HepG2 (cell line): Measurements from ENCODE around the gene ABCD1. TPM values are rescaled to one million over a fixed set of nuclear protein-coding genes. Genes with fewer than 3 reads are reported as not detected.
A peak's percentile ranks its signal among the peaks of the same experiment; 100 is the strongest.

Experiments used
- ATAC-seq: fragments of 200-7000 bp; cut with Tn5 transposase; 3 replicates; pipeline ENCODE4 v1.9.1; 2020; ENCODE audit warnings: mild to moderate bottlenecking, moderate library complexity
- BruUV-seq: library from RNA; stranded (reverse); fragments of 400-500 nt; replicated peaks from 2 replicates; lab custom pipeline; 2021; lab: Mats Ljungman, UMichigan
- CTCF ChIA-PET: fragments of 300-600 bp; formaldehyde crosslinking; extraction: SDS; loops from one replicate; lab custom pipeline; 2021; ENCODE audit warnings: low total read pairs, inconsistent platforms, low intra/inter-chr PET ratio; lab: Yijun Ruan, JAX
- POLR2A ChIA-PET: fragments of 350-600 bp; sonication (Branson Sonifier 250); formaldehyde crosslinking; loops from one replicate; lab custom pipeline; 2020; ENCODE audit warnings: antibody characterized with exemption, inconsistent platforms; lab: Yijun Ruan, JAX
- DNase-seq: peaks from one replicate; pipeline ENCODE4 v3.0.0-alpha.2; 2015; ENCODE audit warnings: low spot score
- FAIRE-seq: peaks from 3 replicates; lab custom pipeline; 2011; peaks lifted over from hg19 to GRCh38; lab: Jason Lieb, UNC
- H2AFZ ChIP-seq: one replicate; pipeline ENCODE4 v1.6.1; 2011; ENCODE audit warnings: low read length, inconsistent platforms
- H3K27ac ChIP-seq: fragments of 300-600 bp; 3 replicates; pipeline ENCODE4 v1.8.0; 2011; ENCODE audit warnings: mixed run types, mild to moderate bottlenecking, mixed read lengths, low read length, inconsistent platforms; ENCODE audit not compliant: insufficient read depth; ENCODE audit errors: extremely low read length
- H3K27me3 ChIP-seq, 2 experiments: fragments of 200-600 bp in 1 of 2; 2 replicates in 1 of 2; 3 replicates in 1 of 2; pipeline versions ENCODE4 v1.6.0 to v1.8.0; 2011; ENCODE audit warnings: low read length in 2 of 2, mild to moderate bottlenecking in 2 of 2, moderate library complexity in 2 of 2, inconsistent platforms in 1 of 2; ENCODE audit not compliant: insufficient read depth in 2 of 2, control insufficient read depth in 1 of 2
- H3K36me3 ChIP-seq, 2 experiments: fragments of 200-600 bp in 1 of 2; replicated peaks in 1 of 2; 2 replicates in 1 of 2; 3 replicates in 1 of 2; pipeline versions ENCODE4 v1.5.1 to v1.8.0; 2011; ENCODE audit warnings: low read length in 2 of 2, inconsistent platforms in 1 of 2; ENCODE audit not compliant: insufficient read depth in 2 of 2, control insufficient read depth in 1 of 2
- H3K4me1 ChIP-seq: 2 replicates; pipeline ENCODE4 v1.5.1; 2012; ENCODE audit warnings: low read length, inconsistent platforms; ENCODE audit not compliant: insufficient read depth
- H3K4me2 ChIP-seq: 2 replicates; pipeline ENCODE4 v1.6.0; 2011; ENCODE audit warnings: low read depth, low read length, inconsistent platforms
- H3K4me3 ChIP-seq, 3 experiments: fragments of 200-600 bp in 1 of 3; sonication (generic), shearing (Covaris generic) in 1 of 3; replicated peaks in 1 of 3; 2 replicates each; pipeline ENCODE4 v1.5.1; 2011 to 2016; ENCODE audit warnings: low read length in 3 of 3, inconsistent platforms in 2 of 3, low read depth in 2 of 3, mild to moderate bottlenecking in 2 of 3, control low read depth in 1 of 3, mixed read lengths in 1 of 3; ENCODE audit not compliant: insufficient read depth in 1 of 3
- H3K79me2 ChIP-seq: one replicate; pipeline ENCODE4 v1.6.1; 2011; ENCODE audit warnings: low read length, inconsistent platforms; ENCODE audit not compliant: insufficient read depth
- H3K9ac ChIP-seq: 2 replicates; pipeline ENCODE4 v1.6.0; 2011; ENCODE audit warnings: mild to moderate bottlenecking, low read depth, low read length, inconsistent platforms; ENCODE audit not compliant: insufficient read depth
- H3K9me3 ChIP-seq: 2 replicates; pipeline ENCODE4 v1.5.1; 2012; ENCODE audit warnings: mild to moderate bottlenecking, low read length
- H4K20me1 ChIP-seq: 2 replicates; pipeline ENCODE4 v1.6.0; 2011; ENCODE audit warnings: inconsistent platforms, mild to moderate bottlenecking, low read length, moderate library complexity; ENCODE audit not compliant: insufficient read depth
- AGO2 ChIP-seq: fragments of 200-400 bp; formaldehyde crosslinking; optimal IDR thresholded peaks from 2 replicates; pipeline ENCODE3; 2017; ENCODE audit warnings: mild to moderate bottlenecking, low read depth, low read length, moderate library complexity
- CTCF ChIP-seq: sonication (generic); formaldehyde crosslinking; IDR thresholded peaks from 2 replicates; pipeline ENCODE4 v1.5.0; 2020; ENCODE audit warnings: mild to moderate bottlenecking, missing genetic modification reagents, moderate library complexity
- HNRNPL ChIP-seq: fragments of 200-400 bp; formaldehyde crosslinking; IDR thresholded peaks from 2 replicates; pipeline ENCODE4 v1.6.1; 2017; ENCODE audit warnings: mild to moderate bottlenecking, low read depth, low read length
- MNT ChIP-seq: fragments of 450-650 bp; IDR thresholded peaks from 2 replicates; pipeline ENCODE4 v1.6.1; 2016
- TGIF2 ChIP-seq: IDR thresholded peaks from 2 replicates; pipeline ENCODE4 v1.6.1; 2016; ENCODE audit warnings: control low read depth, missing compliant biosample characterization
- ZFY ChIP-seq: sonication (generic); formaldehyde crosslinking; IDR thresholded peaks from 2 replicates; pipeline ENCODE4 v1.4.0; 2020; ENCODE audit warnings: missing genetic modification reagents
- ZNF441 ChIP-seq: sonication (generic); formaldehyde crosslinking; IDR thresholded peaks from 2 replicates; pipeline ENCODE4 v1.7.0; 2021; ENCODE audit warnings: missing genetic modification reagents, borderline replicate concordance
- ZNF713 ChIP-seq: sonication (generic); formaldehyde crosslinking; IDR thresholded peaks from 2 replicates; pipeline ENCODE4 v1.4.0; 2020; ENCODE audit warnings: mild to moderate bottlenecking, missing genetic modification reagents
- WGBS: methylation state at CpG from one replicate; pipeline ENCODE4 v1.1.6; 2017; ENCODE audit warnings: low lambda C conversion rate; 5-methylcytosine and 5-hydroxymethylcytosine counted together
- in situ Hi-C: cut with HindIII; loops from 2 replicates; pipeline ENCODE4 v1.10.0; 2017; ENCODE audit warnings: low pct_unique_long_range_greater_than_20kb; ENCODE audit not compliant: extremely low pct_ligation_motif_present
- intact Hi-C: fragments of 100-400 bp; cut with micrococcal nuclease; formaldehyde crosslinking; loops from one replicate; pipeline ENCODE4 v1.10.0; 2022; ENCODE audit not compliant: unreplicated experiment
- polyA plus RNA-seq, 8 experiments: library from polyadenylated mRNA; depleted of rRNA in 3 of 8; stranded (reverse) in 7 of 8; unstranded in 1 of 8; fragments of >200 nt; fragmentation: Illumina TruSeq in 4 of 8; extraction: Trizol in 4 of 8; gene quantifications; 2 replicates each; pipeline versions ENCODE4 v1.2.1 to v1.2.3, GENCODE V29; 2011 to 2016; ENCODE audit warnings: low read depth in 4 of 8, missing spikeins in 1 of 8, mixed read lengths in 1 of 8; ENCODE audit not compliant: insufficient read depth in 1 of 8
- total RNA-seq, 5 experiments: library from RNA; depleted of rRNA; stranded (reverse); fragments of >200 nt; fragmentation: Illumina TruSeq; extraction: Trizol; gene quantifications; 2 replicates each; pipeline ENCODE4 v1.2.3, GENCODE V29; 2016; ENCODE audit warnings: low read depth in 1 of 5

Gene ABCD1
- total and polyA plus RNA-seq, 2 of the 13 experiments (the other 11 are each of a cell fraction or from before 2014, with no cell fraction given) = 11.4 to 15.9 TPM

GRCh38 chrX:153780678-153781427, 56.2 kb downstream of the ABCD1 start, which contains the start of gene SRPK3:
TSS of gene SRPK3 (plus strand) at chrX:153781041. CDS start at chrX:153781087, 46 bp downstream.
- WGBS = 0% methylated on average over 1 of the region's 52 CpGs
- Histone ChIP-seq H3K4me3 (peak within 1 kb of the TSS in 1 of 3 experiments; percentile 23; a peak in 1 of 6 replicates), H3K4me2 (peak within 1 kb of the TSS; percentile 42; the same call in 1 of the 2 replicates), H3K9ac (no peak within 1 kb of the TSS), H3K27ac (no peak within 1 kb of the TSS), H3K9me3 (no peaks in the 10 kb centered on the region), H3K79me2 (no peaks in the 10 kb centered on the region), H3K4me1 (no peaks in the 10 kb centered on the region), H2AFZ (no peak within 1 kb of the TSS), H4K20me1 (no peaks in the 10 kb centered on the region), H3K27me3 (no peaks in the 10 kb centered on the region), H3K36me3 (no peaks in the 10 kb centered on the region)
- DNase-seq (no peak), ATAC-seq (peak; percentile 38), FAIRE-seq (no peak)
- intact Hi-C loops = no loop called here
- BruUV-seq = no TSS peak
- in situ Hi-C loops = no loop called here
- CTCF ChIA-PET = no interaction called here
- TF ChIP-seq ZNF713 (no peak), HNRNPL (0 out of 2 replicates have a peak, but pooled peaks have one; percentile 28), ZFY (CRISPR knock-in tag) (0 out of 2 replicates have a peak, but pooled peaks have one; percentile 19)
- POLR2A ChIA-PET = interaction anchor here (1.0 to 2.1 kb wide), 4 partner anchors 9 to 54 kb away, joined by 3 to 9 read pairs (median 4); partner anchors contain the start of genes IDH3G and SSR4

- no peaks in the 10 kb centered on the region for H3K9me3 ChIP-seq
- intact Hi-C loops (loop anchor here (2.0 kb wide), 1 partner anchor 17 kb away; the partner anchor contains the start of gene PLXNB3), in situ Hi-C loops (no loop called here)
- no peaks in the 10 kb centered on the region for H3K4me1 ChIP-seq
- H4K20me1 ChIP-seq = no peaks in the 10 kb centered on the region
- no peaks in the 10 kb centered on the region; a peak in 2 of 5 replicates for H3K36me3 ChIP-seq
- BruUV-seq = no TSS peak
- ChIA-PET POLR2A (interaction anchor here (1.0 to 2.1 kb wide), 4 partner anchors 11 to 54 kb away, joined by 4 to 9 read pairs (median 4); partner anchors contain the start of genes IDH3G and SSR4), CTCF (no interaction called here)
- no peaks in the 10 kb centered on the region for H3K27me3 ChIP-seq
- no peak overlapping the region for H3K27ac ChIP-seq
- no peak overlapping the region for H2AFZ ChIP-seq
- FAIRE-seq (no peak), DNase-seq (no peak), ATAC-seq (peak; percentile 5)
- no peak overlapping the region; a peak in 1 of 6 replicates for H3K4me3 ChIP-seq
- H3K79me2 ChIP-seq = no peaks in the 10 kb centered on the region
- WGBS = 80% methylated on average over 1 of the region's 24 CpGs
- peak; percentile 7; the same call in 1 of the 2 replicates for TF ChIP-seq HNRNPL
- no peak for TF ChIP-seq CTCF
- no peak for TF ChIP-seq ZNF441 (CRISPR knock-in tag)
- TF ChIP-seq MNT = peak; percentile 37; the same call in 1 of the 2 replicates
- peak; percentile 84 for TF ChIP-seq AGO2
- TF ChIP-seq TGIF2 = no peak
- H3K4me2 ChIP-seq = no peak overlapping the region
- H3K9ac ChIP-seq = no peak overlapping the region
Measured at GRCh38 chrX:153781428-153782047, 56.9 kb downstream of the ABCD1 start.
